Occipital lobe (tissue), 2 donors: ENCODE measurements around the gene GLTP. TPM values are rescaled to one million over a fixed set of nuclear protein-coding genes. Genes with fewer than 3 reads are reported as not detected.

Source experiments
- DNase-seq: peaks from one replicate; lab custom pipeline; 2025; lab: John Stamatoyannopoulos, UW
- total RNA-seq: library from RNA; depleted of rRNA; stranded (reverse); fragments of >200 nt; gene quantifications from one replicate; pipeline ENCODE4 v1.2.3, GENCODE V29; 2014

Gene GLTP
- total RNA-seq, 1 donor from 2014 or later, result 15.6 TPM

- DNase-seq, result peak; percentile 69
Observed at GRCh38 chr12:109844983-109845823, 35.1 kb downstream of the GLTP start.

DNA sequence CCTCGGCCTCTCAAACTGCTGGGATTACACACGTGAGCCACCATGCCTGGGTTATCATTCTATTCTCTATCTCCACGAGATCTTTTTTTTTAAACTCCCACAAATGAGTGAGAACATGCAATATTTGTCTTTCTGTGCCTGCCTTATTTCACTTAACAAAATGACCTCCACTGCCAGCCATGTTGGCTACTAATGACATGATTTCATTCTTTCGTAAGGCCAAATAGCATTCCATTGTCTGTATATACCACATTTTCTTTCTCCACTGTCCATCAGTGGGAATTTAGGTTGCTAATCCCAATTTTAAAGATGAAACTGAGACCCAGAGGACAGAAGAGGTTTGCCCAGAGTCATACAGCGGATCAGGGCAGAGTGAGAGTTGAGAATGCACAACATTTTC is 36.2 kb downstream of the GLTP start:
- no peak for DNase-seq

DNA sequence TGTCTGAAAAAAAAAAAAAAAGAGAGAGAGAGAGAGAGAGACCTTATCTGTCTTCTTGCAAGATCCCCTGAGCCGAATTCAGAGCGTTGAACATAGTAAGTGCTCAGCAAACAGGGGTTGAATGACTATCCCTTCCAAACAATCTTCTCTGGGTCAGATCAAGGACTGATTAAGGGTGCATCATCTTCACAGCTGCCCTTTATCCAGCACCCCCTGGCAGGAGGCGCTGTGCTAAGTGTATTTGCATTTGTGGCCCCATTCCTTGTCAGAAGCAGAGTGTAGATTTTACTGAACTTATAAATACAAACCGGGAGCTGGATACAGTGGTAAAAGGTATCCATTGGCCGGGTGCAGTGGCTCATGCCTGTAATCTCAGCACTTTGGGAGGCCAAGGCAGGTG is 38.3 kb downstream of the GLTP start:
- no peak for DNase-seq

DNA sequence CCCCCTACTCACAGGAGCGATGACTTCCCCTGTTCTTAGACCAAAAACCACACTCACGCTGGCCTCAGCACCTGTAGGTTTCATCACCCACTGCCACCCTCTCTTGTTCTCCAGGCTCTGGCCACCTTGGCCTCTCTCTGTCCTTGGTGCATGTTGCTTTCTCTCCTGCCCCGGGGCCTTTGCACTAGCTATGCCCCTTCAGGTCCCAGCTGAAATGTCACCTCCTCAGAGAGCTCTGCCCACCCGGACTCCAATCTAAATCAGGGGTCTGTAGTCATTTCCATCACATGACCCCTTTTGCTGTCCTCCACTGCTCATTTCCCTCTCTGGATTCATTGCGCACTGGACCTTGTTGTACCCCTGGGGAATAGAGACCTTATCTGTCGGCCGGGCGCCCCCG is 39.0 kb downstream of the GLTP start:
- no peak for DNase-seq

DNA sequence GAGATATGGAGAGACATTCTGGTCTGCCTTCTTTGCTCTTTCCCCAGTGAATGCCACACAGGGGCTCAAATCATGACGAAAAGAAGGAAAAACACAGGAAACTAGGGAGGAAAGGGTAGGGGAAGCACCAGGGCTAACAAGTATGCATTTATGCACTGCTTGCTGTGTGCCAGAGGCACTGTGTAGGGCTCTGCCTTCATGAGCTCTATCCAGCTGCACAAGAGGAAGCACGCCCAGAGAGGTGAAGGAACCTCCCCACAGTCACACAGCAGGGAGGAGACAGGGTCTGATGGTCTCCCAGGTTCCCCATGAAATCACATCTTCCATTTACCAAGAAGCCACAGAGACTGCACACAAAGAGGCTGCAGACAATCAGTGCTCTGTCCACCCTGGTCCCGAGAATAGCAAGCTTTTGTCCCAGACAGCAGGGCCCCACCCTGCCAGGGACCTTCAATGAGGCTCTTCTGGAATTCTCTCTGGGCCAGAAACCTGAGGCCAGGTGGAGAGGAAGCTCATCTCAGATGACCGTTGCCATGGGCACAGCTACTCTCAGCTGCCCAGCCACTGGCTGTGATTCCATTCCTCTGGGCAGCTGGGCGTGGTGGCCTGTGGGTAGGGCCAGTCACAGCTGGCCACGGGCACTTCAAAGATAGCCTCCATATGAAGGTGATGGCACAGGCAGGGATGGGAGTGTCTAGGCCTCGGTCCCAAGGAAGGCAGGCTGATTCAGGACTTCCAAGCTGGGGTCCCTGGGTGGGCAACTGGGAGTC is 39.9 kb downstream of the GLTP start:
- DNase-seq, result no peak

DNA sequence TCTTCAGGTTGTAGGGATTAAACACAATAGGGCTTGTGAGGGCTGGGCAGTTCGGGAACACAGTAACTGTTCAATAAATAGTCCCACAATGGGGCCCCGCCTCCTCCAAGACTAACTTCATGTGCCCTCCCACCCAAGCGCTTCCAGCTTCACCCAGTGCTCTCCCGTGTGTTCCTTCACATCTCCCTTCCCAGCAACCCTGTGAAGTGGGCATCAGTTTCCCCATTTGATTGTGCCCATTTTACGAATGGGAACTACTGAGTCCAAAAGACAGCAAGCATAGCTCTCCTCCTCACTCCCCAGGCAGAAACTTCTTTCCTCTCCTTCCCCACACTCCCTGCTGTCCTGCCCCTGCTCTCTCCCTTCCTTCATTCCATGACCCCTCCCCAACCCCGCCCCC is 40.9 kb downstream of the GLTP start:
- DNase-seq, result no peak

- no peak for DNase-seq
Observed at GRCh38 chr12:109836916-109837315, 43.4 kb downstream of the GLTP start.

GRCh38 chr12:109835827-109836226 is 44.5 kb downstream of the GLTP start:
- DNase-seq, result no peak

GRCh38 chr12:109833307-109834189 is 46.8 kb downstream of the GLTP start, which contains the start of gene TRPV4:
TSS of gene TRPV4 (minus strand) at chr12:109833398. CDS start at chr12:109814796, 18,602 bp downstream.
- DNase-seq, result no peak

GRCh38 chr12:109832541-109833306 is 47.6 kb downstream of the GLTP start:
- no peak for DNase-seq

DNA sequence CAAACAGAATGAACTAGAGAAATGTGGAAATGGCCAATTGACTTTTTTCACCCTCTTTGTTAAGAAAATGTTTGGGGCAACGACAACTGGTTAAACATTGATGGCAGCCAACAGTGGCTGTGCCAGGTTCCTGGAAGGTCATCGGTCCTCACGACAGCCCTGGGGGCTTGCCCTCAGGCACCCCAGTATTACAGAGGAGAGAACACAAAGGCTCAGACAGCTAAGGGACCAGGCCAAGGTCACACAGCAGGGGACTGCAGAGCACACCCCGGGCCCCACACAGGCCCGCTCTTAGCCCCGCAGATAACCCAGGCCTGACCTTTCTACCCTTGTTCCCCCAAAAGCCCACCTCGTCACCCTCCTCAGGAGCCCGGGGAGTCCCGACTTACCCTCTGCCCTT is 48.4 kb downstream of the GLTP start:
- no peak for DNase-seq

DNA sequence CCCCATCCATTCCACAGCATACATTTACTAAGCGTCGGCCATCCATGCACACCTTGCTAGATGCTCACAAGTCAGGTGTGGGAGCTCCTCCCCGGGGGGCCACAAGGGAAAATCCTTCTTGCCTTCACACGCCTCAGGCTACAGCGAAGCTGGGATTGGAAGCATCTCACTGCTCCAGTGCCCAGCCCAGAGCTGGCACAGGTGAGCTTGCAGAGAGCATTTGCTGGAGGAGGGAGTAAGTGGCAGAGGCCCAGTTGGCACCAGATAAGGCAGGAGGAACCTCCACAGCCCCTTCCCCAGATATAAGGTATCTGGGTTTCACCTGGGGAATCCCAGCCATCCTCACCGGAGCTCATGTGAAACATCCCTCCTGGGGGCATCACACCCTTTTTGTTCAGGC is 49.0 kb downstream of the GLTP start:
- no peak for DNase-seq

DNA sequence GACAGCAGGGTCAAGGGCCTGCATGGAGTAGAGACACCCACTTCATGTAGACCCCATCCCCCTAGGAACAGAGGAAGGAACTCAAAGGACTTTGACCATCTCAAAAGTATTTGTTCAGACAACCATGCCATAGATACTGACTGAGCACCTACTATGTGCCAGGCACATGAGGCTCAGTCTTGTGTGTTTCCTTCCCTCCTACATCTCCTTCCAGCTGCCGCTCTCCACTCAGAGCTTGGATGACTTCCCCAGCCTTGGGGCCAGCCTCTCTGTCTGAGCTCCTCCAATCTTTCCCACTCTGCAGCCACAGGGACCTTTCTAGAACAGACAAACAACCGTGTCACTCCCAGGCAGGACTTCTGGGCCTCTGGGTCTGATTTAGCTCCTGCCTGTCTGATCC is 49.6 kb downstream of the GLTP start:
- no peak for DNase-seq

- no peak for DNase-seq
Observed at GRCh38 chr12:109830267-109830666, 50.1 kb downstream of the GLTP start.

DNA sequence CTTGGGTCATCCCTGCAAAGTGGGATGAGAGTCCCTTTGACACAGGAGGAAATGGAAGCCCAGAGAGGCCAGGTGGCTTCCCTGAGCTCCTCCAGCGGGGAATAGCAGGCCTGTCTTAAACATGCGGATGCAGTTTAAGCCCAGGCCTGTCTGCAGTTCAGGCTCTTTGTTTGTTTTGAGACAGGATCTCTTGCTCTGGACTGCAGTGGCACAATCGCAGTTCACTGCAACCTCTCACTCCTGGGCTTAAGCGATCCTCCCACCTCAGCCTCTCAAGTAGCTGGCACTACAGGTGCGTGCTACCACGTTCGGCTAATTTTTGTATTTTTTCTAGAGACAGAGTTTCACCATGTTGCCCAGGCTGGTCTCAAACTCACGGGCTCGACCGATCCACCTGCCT is 50.7 kb downstream of the GLTP start:
- no peak for DNase-seq

DNA sequence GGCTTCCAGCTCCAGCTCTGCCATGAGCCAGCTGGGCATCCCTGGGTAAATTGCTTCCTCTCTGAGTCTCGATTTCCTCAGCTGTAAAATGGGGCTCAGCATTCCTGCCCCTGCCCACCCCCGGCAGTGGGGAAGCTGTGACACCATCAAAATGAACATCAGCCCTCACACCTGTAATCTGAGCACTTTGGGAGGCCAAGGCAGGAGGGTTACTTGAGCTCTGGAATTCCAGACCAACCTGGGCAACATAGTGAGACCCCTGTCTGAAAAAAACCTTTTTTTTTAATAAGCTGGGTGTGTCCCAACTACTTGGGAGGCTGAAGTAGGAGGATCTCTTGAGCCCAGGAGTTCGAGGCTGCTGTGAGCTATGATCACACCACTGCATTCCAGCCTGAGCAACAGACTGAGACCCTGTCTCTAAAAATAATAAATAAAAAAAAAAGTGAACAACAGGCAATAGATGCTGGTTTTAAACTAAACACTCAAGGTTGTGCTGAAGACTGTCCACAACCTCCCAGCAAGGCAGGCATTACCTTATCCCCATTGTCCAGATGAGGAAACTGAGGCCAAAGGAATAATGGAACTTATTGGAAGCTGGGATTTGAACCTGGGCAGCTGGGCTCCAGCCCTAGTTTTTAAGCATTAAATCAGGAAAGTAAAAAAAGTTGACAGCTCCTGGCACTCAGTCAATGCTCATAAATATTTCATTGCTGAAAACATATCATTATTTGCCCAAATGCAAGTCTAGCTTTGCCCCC is 51.4 kb downstream of the GLTP start:
- no peak for DNase-seq

DNA sequence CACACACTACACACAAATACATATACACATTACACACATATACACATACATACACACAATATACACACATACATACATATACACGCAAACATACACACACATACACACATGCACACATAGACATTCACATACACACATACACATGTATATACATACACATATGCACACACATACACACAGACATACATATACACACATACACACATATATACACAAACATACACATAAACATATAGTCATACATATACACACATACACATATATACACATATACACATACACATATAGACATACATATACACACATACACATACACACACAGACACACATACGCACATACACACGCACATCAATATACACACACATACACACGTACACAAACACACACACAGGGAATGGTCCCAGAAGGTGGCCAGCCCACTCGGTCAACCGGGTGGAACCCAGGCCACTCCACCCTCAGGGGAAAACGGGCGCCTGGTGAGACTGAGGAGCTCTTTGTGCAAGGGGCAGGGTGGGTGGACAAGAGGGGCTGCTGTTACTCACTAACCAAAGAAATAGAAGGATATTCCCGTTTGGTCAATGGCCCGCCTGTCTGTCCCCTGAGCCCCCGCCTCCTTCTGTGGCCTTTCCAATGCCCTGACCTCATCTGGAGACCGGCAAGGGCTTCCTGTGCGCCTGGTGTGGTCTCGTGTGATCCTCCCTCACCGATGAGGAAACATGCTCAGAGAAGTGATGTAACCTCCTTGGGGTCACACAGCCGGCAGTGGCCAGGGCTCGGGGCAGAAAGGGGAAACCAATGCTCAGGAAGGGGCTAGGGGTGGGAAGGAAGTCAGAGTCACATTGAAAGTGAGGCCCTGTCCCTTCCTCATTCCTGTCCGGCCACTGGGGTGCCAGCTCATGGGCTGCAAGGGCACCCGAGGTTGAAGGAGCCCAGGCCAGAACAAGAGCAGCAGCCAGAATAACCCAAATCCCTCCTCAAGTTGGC is 52.5 kb downstream of the GLTP start:
- no peak for DNase-seq

- no peak for DNase-seq
Observed at GRCh38 chr12:109827080-109827479, 53.3 kb downstream of the GLTP start.

- no peak for DNase-seq
Observed at GRCh38 chr12:109824731-109825130, 55.6 kb downstream of the GLTP start.
